ENCODE measurements around the gene MRPS27. TPM values are rescaled to one million over a fixed set of nuclear protein-coding genes. Genes with fewer than 3 reads are reported as not detected.
A peak's percentile ranks its signal among the peaks of the same experiment; 100 is the strongest.

MRPS27 gene
- total and polyA plus RNA-seq, 9 of the 15 experiments (the other 6 are each of a cell fraction or from before 2014, with no cell fraction given) = 73.6 to 144 (median 106) TPM

DNA sequence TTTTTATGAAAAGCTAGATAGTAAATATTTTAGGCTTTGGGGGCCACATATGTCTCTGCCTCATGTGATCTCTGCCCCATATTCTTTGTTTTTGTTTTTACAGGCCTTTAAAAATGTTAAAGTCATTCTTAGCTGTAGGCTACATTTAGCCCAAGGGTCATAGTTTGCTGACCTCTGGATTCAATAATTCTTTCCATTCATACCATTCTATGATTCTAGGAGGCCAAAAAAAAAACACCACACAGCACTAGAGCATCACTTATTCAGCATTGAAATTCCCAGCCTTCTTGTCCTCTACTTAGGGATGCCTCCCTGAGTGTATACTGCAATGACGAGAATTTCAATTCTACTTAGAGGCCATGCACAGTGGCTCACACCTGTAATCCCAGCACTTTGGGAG lies 17.1 kb upstream of the MRPS27 start:
- DNase-seq (ENCODE audit: extremely low read depth in 1 of 4, low spot score in 3 of 4) = no peak
- H3K79me2 ChIP-seq (ENCODE audit: control insufficient read depth, insufficient read depth, low read length) = no peaks in the 10 kb centered on the region
- no peaks in the 10 kb centered on the region for H4K20me1 ChIP-seq (replicated peaks; ENCODE audit: control insufficient read depth, insufficient read depth, low read length)
- ATAC-seq = no peak
- POLR2A ChIA-PET = interaction anchor here (0.7 kb wide), 1 partner anchor 15 kb away, joined by 3 read pairs; no protein-coding TSS in a partner anchor
- H3K4me3 ChIP-seq = no peak overlapping the region
- no peak overlapping the region for H3K9ac ChIP-seq (ENCODE audit: insufficient read depth in 1 of 2, low read depth in 2 of 2, low read length in 2 of 2)
- no peak for FAIRE-seq
- H3K27me3 ChIP-seq (ENCODE audit: control insufficient read depth in 2 of 2, insufficient read depth in 2 of 2, low read length in 2 of 2) = no peaks in the 10 kb centered on the region
- TF ChIP-seq CBX3 (IDR thresholded peaks at IDR 0.05; ENCODE audit: borderline replicate concordance in 1 of 2, low read length in 2 of 2) = no peak
- no peak for TF ChIP-seq FOS (IDR thresholded peaks at IDR 0.05; ENCODE audit: extremely low read depth, insufficient read length)
- TF ChIP-seq ZNF707 (CRISPR knock-in tag; conservative IDR thresholded peaks at IDR 0.05) = no peak
- TF ChIP-seq BCOR (IDR thresholded peaks at IDR 0.05) = no peak
- H3K4me2 ChIP-seq (ENCODE audit: insufficient read depth, low read length) = no peak overlapping the region
- intact Hi-C loops (cut with micrococcal nuclease) (no loop called here), in situ Hi-C loops (cut with MboI) (no loop called here)
- 90% methylated on average over 1 of the region's 1 CpG for WGBS (ENCODE audit: insufficient coverage, low coverage, missing lambda C conversion rate)
- H3K4me1 ChIP-seq (replicated peaks in 1 of 2; ENCODE audit: control insufficient read depth in 2 of 2, insufficient read depth in 2 of 2, low read length in 2 of 2) = no peaks in the 10 kb centered on the region
- BruUV-seq (replicated peaks) = no TSS peak
- no peaks in the 10 kb centered on the region for H3K9me3 ChIP-seq (replicated peaks; ENCODE audit: control insufficient read depth, insufficient read depth, low read depth, low read length)
- no peak overlapping the region for H3K27ac ChIP-seq (ENCODE audit: extremely low read depth, low read depth, low read length)
- H3K9me1 ChIP-seq (ENCODE audit: control insufficient read depth, insufficient read depth, low read length) = no peaks in the 10 kb centered on the region
- CTCF ChIA-PET (ENCODE audit: low intra/inter-chr PET ratio) = no interaction called here
- peaks cover 75% of the 10 kb centered on the region; the same call in 2 of the 3 replicates for H3K36me3 ChIP-seq (ENCODE audit: control insufficient read depth, insufficient read depth, low read length)
- H2AFZ ChIP-seq (ENCODE audit: low read depth, low read length) = no peak overlapping the region

DNA sequence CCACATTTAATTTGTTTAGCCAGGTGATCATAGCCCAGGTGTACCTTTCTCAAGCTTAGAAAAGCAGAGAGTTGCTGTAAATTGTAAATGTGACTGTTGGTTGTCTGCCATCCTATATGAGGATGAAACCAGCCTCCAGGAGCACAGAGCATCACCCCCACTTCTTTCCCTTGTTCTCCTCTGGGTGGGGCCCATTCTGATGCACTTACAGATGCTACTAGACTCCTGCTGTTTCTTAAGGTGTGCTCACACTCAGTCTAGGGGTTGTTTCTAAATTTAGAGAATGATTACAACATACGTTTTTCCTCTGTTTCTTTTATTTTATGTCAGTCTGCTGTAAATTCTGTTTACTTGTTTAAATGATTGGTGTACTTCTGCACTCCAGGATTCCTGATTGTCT lies 10.7 kb upstream of the MRPS27 start:
- intact Hi-C loops (cut with micrococcal nuclease) = no loop called here
- H3K36me3 ChIP-seq (ENCODE audit: control insufficient read depth, insufficient read depth, low read length) = peaks cover 79% of the 10 kb centered on the region
- TF ChIP-seq SAFB2 (IDR thresholded peaks at IDR 0.05; ENCODE audit: borderline replicate concordance, low read depth, low read length, severe bottlenecking) (no peak), RNF2 (IDR thresholded peaks at IDR 0.05) (no peak), MYBL2 (IDR thresholded peaks at IDR 0.05; ENCODE audit: low read depth) (no peak), MYBL2 (CRISPR knock-in tag; IDR thresholded peaks at IDR 0.05; ENCODE audit: borderline replicate concordance) (no peak), RBM15 (IDR thresholded peaks at IDR 0.05; ENCODE audit: insufficient read depth, low read length) (no peak), CBFA2T2 (conservative IDR thresholded peaks at IDR 0.05) (no peak), SMC3 (conservative IDR thresholded peaks at IDR 0.05; ENCODE audit: insufficient read depth, low read depth, low read length) (no peak), ZFP36 (IDR thresholded peaks at IDR 0.05; ENCODE audit: low read depth, low read length, partially characterized antibody) (no peak), GABPA (tag; conservative IDR thresholded peaks at IDR 0.05; ENCODE audit: low read depth) (no peak), BRCA1 (IDR thresholded peaks at IDR 0.05) (no peak), BRCA1 (CRISPR knock-in tag; IDR thresholded peaks at IDR 0.05) (no peak), NFE2 (IDR thresholded peaks at IDR 0.05; ENCODE audit: low read depth) (no peak), RBM22 (IDR thresholded peaks at IDR 0.05; ENCODE audit: low read depth, low read length, poor library complexity, severe bottlenecking) (no peak)
- TF ChIP-seq, protein P1, sequence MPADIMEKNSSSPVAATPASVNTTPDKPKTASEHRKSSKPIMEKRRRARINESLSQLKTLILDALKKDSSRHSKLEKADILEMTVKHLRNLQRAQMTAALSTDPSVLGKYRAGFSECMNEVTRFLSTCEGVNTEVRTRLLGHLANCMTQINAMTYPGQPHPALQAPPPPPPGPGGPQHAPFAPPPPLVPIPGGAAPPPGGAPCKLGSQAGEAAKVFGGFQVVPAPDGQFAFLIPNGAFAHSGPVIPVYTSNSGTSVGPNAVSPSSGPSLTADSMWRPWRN (IDR thresholded peaks at IDR 0.05; ENCODE audit: low read depth) = no peak

More for the DNA sequence above, 10.7 kb upstream of the MRPS27 start:
- FAIRE-seq (no peak), DNase-seq (ENCODE audit: extremely low read depth in 1 of 4, low spot score in 3 of 4) (peak in 1 of 4 experiments; percentile 16), ATAC-seq (no peak)
- H3K9me3 ChIP-seq (replicated peaks; ENCODE audit: control insufficient read depth, insufficient read depth, low read depth, low read length) = no peaks in the 10 kb centered on the region
- no peaks in the 10 kb centered on the region for H3K79me2 ChIP-seq (ENCODE audit: control insufficient read depth, insufficient read depth, low read length)
- H3K4me3 ChIP-seq = no peak overlapping the region
- no peaks in the 10 kb centered on the region for H3K27me3 ChIP-seq (ENCODE audit: control insufficient read depth in 2 of 2, insufficient read depth in 2 of 2, low read length in 2 of 2)
- BruUV-seq (replicated peaks) = no TSS peak
- ChIA-PET CTCF (ENCODE audit: low intra/inter-chr PET ratio) (no interaction called here), POLR2A (interaction anchor here (1.3 to 1.5 kb wide), 2 partner anchors 9 to 11 kb away, joined by 3 to 5 read pairs; partner anchors contain the start of genes MRPS27 and PTCD2)
- 47% methylated on average over 1 of the region's 1 CpG for WGBS (ENCODE audit: insufficient coverage, low coverage, missing lambda C conversion rate)
- H3K9ac ChIP-seq (ENCODE audit: insufficient read depth in 1 of 2, low read depth in 2 of 2, low read length in 2 of 2) = no peak overlapping the region
- H3K4me2 ChIP-seq (ENCODE audit: insufficient read depth, low read length) = no peak overlapping the region
- in situ Hi-C loops (cut with MboI) = no loop called here
- no peaks in the 10 kb centered on the region for H3K9me1 ChIP-seq (ENCODE audit: control insufficient read depth, insufficient read depth, low read length)
- no peaks in the 10 kb centered on the region for H3K4me1 ChIP-seq (replicated peaks in 1 of 2; ENCODE audit: control insufficient read depth in 2 of 2, insufficient read depth in 2 of 2, low read length in 2 of 2)
- H3K27ac ChIP-seq (ENCODE audit: extremely low read depth, low read depth, low read length) = no peak overlapping the region
- no peaks in the 10 kb centered on the region for H4K20me1 ChIP-seq (replicated peaks; ENCODE audit: control insufficient read depth, insufficient read depth, low read length)
- H2AFZ ChIP-seq (ENCODE audit: low read depth, low read length) = no peak overlapping the region
